Smooth muscle cell (in vitro differentiated cells): ENCODE measurements around the gene AGBL3. TPM values are rescaled to one million over a fixed set of nuclear protein-coding genes. Genes with fewer than 3 reads are reported as not detected.

ENCODE experiments used
- DNase-seq: peaks from one replicate; lab custom pipeline; 2025; ENCODE audit not compliant: unreplicated experiment; lab: John Stamatoyannopoulos, UW
- H2AFZ ChIP-seq: fragments of 200-600 bp; sonication (generic); 2 replicates; pipeline ENCODE4 v1.6.0; 2016; ENCODE audit warnings: antibody characterized with exemption, low read depth, mild to moderate bottlenecking
- H3F3A ChIP-seq: fragments of 200-600 bp; sonication (generic); 2 replicates; pipeline ENCODE4 v1.6.0; 2017; ENCODE audit warnings: antibody characterized with exemption, low read depth
- H3K27ac ChIP-seq: fragments of 200-600 bp; sonication (generic); 2 replicates; pipeline ENCODE4 v1.5.1; 2016; ENCODE audit warnings: low read depth, mild to moderate bottlenecking
- H3K27me3 ChIP-seq: fragments of 200-600 bp; sonication (generic); 2 replicates; pipeline ENCODE4 v1.6.1; 2016; ENCODE audit warnings: low read depth, mild to moderate bottlenecking
- H3K36me3 ChIP-seq: fragments of 200-600 bp; sonication (generic); 2 replicates; pipeline ENCODE4 v1.5.1; 2016; ENCODE audit warnings: low read depth
- H3K4me1 ChIP-seq: fragments of 200-600 bp; sonication (generic); 2 replicates; pipeline ENCODE4 v1.5.1; 2016; ENCODE audit warnings: low read depth
- H3K4me2 ChIP-seq: fragments of 200-600 bp; sonication (generic); 2 replicates; pipeline ENCODE4 v1.6.0; 2016; ENCODE audit warnings: mild to moderate bottlenecking
- H3K4me3 ChIP-seq: fragments of 200-600 bp; sonication (generic); 2 replicates; pipeline ENCODE4 v1.5.1; 2016; ENCODE audit warnings: mild to moderate bottlenecking
- H3K79me2 ChIP-seq: fragments of 200-600 bp; sonication (generic); 2 replicates; pipeline ENCODE4 v1.6.0; 2016; ENCODE audit warnings: low read depth, mild to moderate bottlenecking
- H3K9ac ChIP-seq: fragments of 200-600 bp; sonication (generic); 2 replicates; pipeline ENCODE4 v1.6.0; 2016; ENCODE audit warnings: low read depth
- H3K9me3 ChIP-seq: fragments of 200-600 bp; sonication (generic); replicated peaks from 2 replicates; pipeline ENCODE4 v1.5.1; 2016; ENCODE audit warnings: low read depth
- H4K20me1 ChIP-seq: fragments of 200-600 bp; sonication (generic); 2 replicates; pipeline ENCODE4 v1.6.0; 2016; ENCODE audit warnings: low read depth
- WGBS: methylation state at CpG from one replicate; pipeline ENCODE4 v1.1.7; 2016; ENCODE audit warnings: low lambda C conversion rate; 5-methylcytosine and 5-hydroxymethylcytosine counted together
- polyA plus RNA-seq: library from polyadenylated mRNA; unstranded; fragments of >200 nt; fragmentation: Nextera tagmentation; extraction: Ambion mirVana; gene quantifications from 2 replicates; pipeline ENCODE4 v1.2.1, GENCODE V29; 2016
- total RNA-seq: library from RNA; depleted of rRNA; stranded (reverse); fragments of >200 nt; gene quantifications from 2 replicates; pipeline ENCODE4 v1.2.3, GENCODE V29; 2014
- TF ChIP-seq, protein P1 (sequence below): fragments of 200-600 bp; sonication (generic); IDR thresholded peaks from 2 replicates; pipeline ENCODE4 v1.5.1; 2017; ENCODE audit warnings: borderline replicate concordance, mild to moderate bottlenecking, antibody characterized with exemption; ENCODE audit not compliant: insufficient read depth, poor library complexity, severe bottlenecking

AGBL3 gene
- total and polyA plus RNA-seq, 2 experiments from 2014 or later: 0.23 to 2.5 TPM

DNA sequence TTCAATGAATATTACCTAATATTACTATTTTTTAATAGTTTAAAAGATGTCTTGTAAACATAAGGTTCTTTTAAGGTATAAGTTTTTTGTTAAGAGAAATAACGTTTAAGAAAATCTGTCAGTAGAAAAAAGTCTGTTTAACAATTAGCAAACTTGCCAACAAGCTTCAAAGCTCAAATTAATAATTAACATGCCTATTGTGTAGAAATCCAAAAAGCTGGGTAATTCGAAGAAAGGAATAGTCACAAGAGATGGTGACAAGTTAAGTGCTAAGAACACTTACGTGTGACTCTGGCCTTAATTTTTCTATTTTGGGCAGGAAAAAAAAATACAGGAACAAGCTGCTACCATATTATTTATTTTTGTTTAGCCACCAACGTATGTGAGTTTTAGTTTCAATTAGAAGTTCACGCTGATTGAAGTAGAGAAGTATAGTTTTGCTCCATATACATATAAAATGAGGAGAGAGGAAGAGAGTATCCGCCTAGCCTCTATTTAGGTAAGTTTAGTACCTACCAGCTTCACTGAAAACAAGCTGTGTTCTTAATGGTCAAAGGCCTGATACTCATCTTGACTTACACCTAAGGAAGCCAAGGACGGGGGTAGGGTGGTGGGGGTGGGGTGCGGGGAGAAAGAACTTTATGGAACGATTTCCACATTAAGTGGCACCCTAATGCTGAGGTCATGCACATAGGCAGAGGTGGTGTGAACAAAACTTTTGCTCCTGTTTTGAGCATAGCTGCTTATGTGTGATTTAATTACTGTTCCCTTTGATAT lies 43.4 kb upstream of the AGBL3 start:
- Histone ChIP-seq H3K4me2 (no peak overlapping the region), H3K79me2 (peaks cover 46% of the 10 kb centered on the region), H3K36me3 (peaks cover 10% of the 10 kb centered on the region), H4K20me1 (peaks cover 7% of the 10 kb centered on the region), H3K27ac (peak overlapping the region; percentile 97), H3K9ac (no peak overlapping the region), H3F3A (peaks cover 76% of the 10 kb centered on the region), H3K4me1 (peaks cover 16% of the 10 kb centered on the region), H2AFZ (no peak overlapping the region), H3K9me3 (no peaks in the 10 kb centered on the region), H3K4me3 (no peak overlapping the region), H3K27me3 (no peaks in the 10 kb centered on the region)
- WGBS: 91% methylated on average over 9 of the region's 9 CpGs
- DNase-seq: no peak
- TF ChIP-seq, protein P1, sequence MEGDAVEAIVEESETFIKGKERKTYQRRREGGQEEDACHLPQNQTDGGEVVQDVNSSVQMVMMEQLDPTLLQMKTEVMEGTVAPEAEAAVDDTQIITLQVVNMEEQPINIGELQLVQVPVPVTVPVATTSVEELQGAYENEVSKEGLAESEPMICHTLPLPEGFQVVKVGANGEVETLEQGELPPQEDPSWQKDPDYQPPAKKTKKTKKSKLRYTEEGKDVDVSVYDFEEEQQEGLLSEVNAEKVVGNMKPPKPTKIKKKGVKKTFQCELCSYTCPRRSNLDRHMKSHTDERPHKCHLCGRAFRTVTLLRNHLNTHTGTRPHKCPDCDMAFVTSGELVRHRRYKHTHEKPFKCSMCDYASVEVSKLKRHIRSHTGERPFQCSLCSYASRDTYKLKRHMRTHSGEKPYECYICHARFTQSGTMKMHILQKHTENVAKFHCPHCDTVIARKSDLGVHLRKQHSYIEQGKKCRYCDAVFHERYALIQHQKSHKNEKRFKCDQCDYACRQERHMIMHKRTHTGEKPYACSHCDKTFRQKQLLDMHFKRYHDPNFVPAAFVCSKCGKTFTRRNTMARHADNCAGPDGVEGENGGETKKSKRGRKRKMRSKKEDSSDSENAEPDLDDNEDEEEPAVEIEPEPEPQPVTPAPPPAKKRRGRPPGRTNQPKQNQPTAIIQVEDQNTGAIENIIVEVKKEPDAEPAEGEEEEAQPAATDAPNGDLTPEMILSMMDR: no peak

DNA sequence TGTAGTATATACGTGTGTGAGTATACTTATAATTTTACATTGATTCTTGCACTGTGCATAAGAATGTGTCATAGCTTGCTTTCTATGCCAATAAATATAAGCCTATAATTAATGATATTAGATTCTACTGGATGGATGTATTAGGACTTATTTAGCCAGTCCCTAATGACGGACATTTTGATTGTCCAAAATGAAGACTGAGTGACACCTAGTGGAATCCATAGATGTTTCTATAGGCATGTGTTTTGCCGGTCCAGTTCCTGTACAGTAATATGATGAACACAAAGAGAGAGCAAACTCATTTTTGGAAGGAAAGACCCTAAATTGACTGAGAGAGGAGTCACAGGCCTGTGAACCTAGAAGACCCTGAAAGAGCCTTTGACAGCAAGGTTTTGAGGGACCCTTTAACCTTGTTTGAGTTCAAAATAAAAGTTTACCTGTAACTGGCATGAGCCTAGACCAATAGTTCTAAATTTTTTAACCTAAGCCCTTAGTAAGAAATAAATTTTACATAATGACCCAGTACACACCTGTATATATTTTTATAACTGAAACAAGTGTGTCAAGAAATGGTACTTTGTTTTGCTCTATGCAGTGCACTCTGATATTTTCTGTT lies 42.4 kb upstream of the AGBL3 start:
- Histone ChIP-seq H3K9me3 (no peaks in the 10 kb centered on the region), H3K4me2 (no peak overlapping the region), H2AFZ (no peak overlapping the region), H3K79me2 (peaks cover 45% of the 10 kb centered on the region), H3K27ac (peak overlapping the region; percentile 45), H3K36me3 (peaks cover 17% of the 10 kb centered on the region), H3F3A (peaks cover 73% of the 10 kb centered on the region), H3K9ac (no peak overlapping the region), H3K4me3 (no peak overlapping the region), H3K4me1 (peaks cover 16% of the 10 kb centered on the region), H4K20me1 (peaks cover 16% of the 10 kb centered on the region), H3K27me3 (no peaks in the 10 kb centered on the region)
- DNase-seq: no peak
- WGBS: 82% methylated on average over 3 of the region's 3 CpGs
- TF ChIP-seq, protein P1: peak; percentile 10

DNA sequence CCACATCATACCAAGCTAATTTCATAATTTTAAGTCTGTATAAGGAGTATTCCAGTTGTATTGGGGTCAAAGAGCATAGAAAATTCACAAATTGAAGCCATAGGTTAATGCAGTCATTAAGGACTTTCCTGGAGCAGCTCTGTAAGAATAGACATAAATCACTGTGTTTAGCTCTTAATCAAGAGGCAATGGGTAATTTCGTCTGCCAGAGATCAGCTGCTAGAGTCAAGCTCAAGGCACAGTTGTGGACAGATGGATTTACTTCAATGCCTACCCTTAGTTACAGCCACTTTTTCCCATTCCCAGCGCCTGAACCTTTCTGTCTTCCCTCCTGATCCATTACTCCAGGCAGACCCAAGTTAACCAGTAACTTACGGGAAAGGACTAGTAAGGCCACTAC lies 40.6 kb upstream of the AGBL3 start:
- TF ChIP-seq, protein P1: no peak
- Histone ChIP-seq H3K4me3 (no peak overlapping the region), H3K4me2 (no peak overlapping the region), H3K27ac (peak overlapping the region; percentile 45), H2AFZ (no peak overlapping the region), H3K79me2 (peaks cover 42% of the 10 kb centered on the region), H3F3A (peaks cover 67% of the 10 kb centered on the region), H3K9me3 (no peaks in the 10 kb centered on the region), H3K36me3 (peaks cover 32% of the 10 kb centered on the region), H3K27me3 (no peaks in the 10 kb centered on the region), H4K20me1 (peaks cover 23% of the 10 kb centered on the region), H3K4me1 (peaks cover 14% of the 10 kb centered on the region), H3K9ac (no peak overlapping the region)
- 63% methylated on average over 3 of the region's 3 CpGs for WGBS
- no peak for DNase-seq

DNA sequence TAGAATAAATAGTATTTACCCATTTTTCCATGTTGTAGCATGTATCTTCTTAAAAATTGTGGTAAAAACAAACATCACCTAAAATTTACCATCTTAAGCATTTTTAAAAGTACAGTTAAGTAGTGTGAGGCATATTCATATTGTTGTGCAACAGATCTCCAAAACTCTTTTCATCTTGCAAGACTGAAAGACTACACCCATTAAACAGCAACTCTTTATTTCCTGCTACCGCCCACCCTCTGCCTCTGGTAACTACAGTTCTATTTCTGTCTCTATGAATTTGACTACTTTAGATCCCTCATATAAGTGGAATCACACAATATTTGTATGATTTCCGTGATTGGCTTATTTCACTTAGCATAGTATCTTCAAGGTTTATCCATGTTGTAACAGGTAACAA lies 40.0 kb upstream of the AGBL3 start:
- peaks cover 69% of the 10 kb centered on the region for H3F3A ChIP-seq
- H3K79me2 ChIP-seq: peaks cover 42% of the 10 kb centered on the region
- DNase-seq: no peak
- no peak overlapping the region for H3K9ac ChIP-seq
- no peak overlapping the region for H3K4me2 ChIP-seq
- H4K20me1 ChIP-seq: peaks cover 29% of the 10 kb centered on the region
- H3K36me3 ChIP-seq: peaks cover 32% of the 10 kb centered on the region
- TF ChIP-seq, protein P1: no peak
- no peaks in the 10 kb centered on the region for H3K27me3 ChIP-seq
- no peak overlapping the region for H2AFZ ChIP-seq
- peak overlapping the region; percentile 45 for H3K27ac ChIP-seq
- WGBS: 95% methylated on average over 2 of the region's 2 CpGs
- no peak overlapping the region for H3K4me3 ChIP-seq
- H3K9me3 ChIP-seq: no peaks in the 10 kb centered on the region
- H3K4me1 ChIP-seq: peaks cover 8% of the 10 kb centered on the region
